Neural progenitor cell (in vitro differentiated cells): ENCODE measurements around the gene ASPHD2. TPM values are rescaled to one million over a fixed set of nuclear protein-coding genes. Genes with fewer than 3 reads are reported as not detected.
A peak's percentile ranks its signal among the peaks of the same experiment; 100 is the strongest.

Experiments
- DNase-seq: peaks from one replicate; pipeline ENCODE4 v3.0.0-alpha.2; 2016; ENCODE audit warnings: low spot score
- H2AFZ ChIP-seq: fragments of 200-600 bp; sonication (generic); replicated peaks from 2 replicates; pipeline ENCODE4 v1.6.1; 2016; ENCODE audit warnings: antibody characterized with exemption
- H3F3A ChIP-seq: fragments of 200-600 bp; sonication (generic); 2 replicates; pipeline ENCODE4 v1.6.1; 2016; ENCODE audit warnings: antibody characterized with exemption, low read depth
- H3K27ac ChIP-seq: fragments of 200-600 bp; sonication (generic); 2 replicates; pipeline ENCODE4 v1.5.1; 2016; ENCODE audit warnings: mild to moderate bottlenecking
- H3K27me3 ChIP-seq: fragments of 200-600 bp; sonication (generic); 2 replicates; pipeline ENCODE4 v1.6.1; 2016; ENCODE audit warnings: mild to moderate bottlenecking, moderate library complexity
- H3K36me3 ChIP-seq: fragments of 200-600 bp; sonication (generic); 2 replicates; pipeline ENCODE4 v1.5.1; 2016
- H3K4me1 ChIP-seq: fragments of 200-600 bp; sonication (generic); 2 replicates; pipeline ENCODE4 v1.6.1; 2016; ENCODE audit warnings: mixed run types
- H3K4me2 ChIP-seq: fragments of 200-600 bp; sonication (generic); 2 replicates; pipeline ENCODE4 v1.6.1; 2016
- H3K4me3 ChIP-seq: fragments of 200-600 bp; sonication (generic); 2 replicates; pipeline ENCODE4 v1.5.1; 2016
- H3K79me2 ChIP-seq: fragments of 200-600 bp; sonication (generic); 2 replicates; pipeline ENCODE4 v1.6.1; 2016; ENCODE audit warnings: low read depth
- H3K9ac ChIP-seq: fragments of 200-600 bp; sonication (generic); 2 replicates; pipeline ENCODE4 v1.6.1; 2016
- H3K9me3 ChIP-seq: fragments of 200-600 bp; sonication (generic); 2 replicates; pipeline ENCODE4 v1.5.1; 2016; ENCODE audit warnings: low read depth
- H4K20me1 ChIP-seq: fragments of 200-600 bp; sonication (generic); 2 replicates; pipeline ENCODE4 v1.6.1; 2016; ENCODE audit warnings: low read depth
- H3K27ac Mint-ChIP-seq: 3 replicates; pipeline ENCODE4 v1.8.0; 2021; ENCODE audit warnings: mixed read lengths
- H3K27me3 Mint-ChIP-seq: 2 replicates; pipeline ENCODE4 v1.8.0; 2022; ENCODE audit warnings: low read depth, mild to moderate bottlenecking, inconsistent platforms, moderate library complexity, mixed read lengths; ENCODE audit not compliant: insufficient read depth
- H3K36me3 Mint-ChIP-seq: 3 replicates; pipeline ENCODE4 v1.8.0; 2021; ENCODE audit warnings: mixed read lengths
- H3K4me1 Mint-ChIP-seq: 3 replicates; pipeline ENCODE4 v1.8.0; 2021; ENCODE audit warnings: mixed read lengths
- H3K4me3 Mint-ChIP-seq: 3 replicates; pipeline ENCODE4 v1.8.0; 2021; ENCODE audit warnings: mild to moderate bottlenecking, moderate library complexity, mixed read lengths
- H3K9me3 Mint-ChIP-seq: 3 replicates; pipeline ENCODE4 v1.8.0; 2020; ENCODE audit warnings: mixed read lengths
- EZH2 ChIP-seq: fragments of 200-600 bp; sonication (generic); IDR thresholded peaks from 2 replicates; pipeline ENCODE4 v1.6.1; 2017; ENCODE audit warnings: antibody characterized with exemption, mild to moderate bottlenecking, moderate library complexity
- EZH2phosphoT487 ChIP-seq: fragments of 200-600 bp; sonication (generic); IDR thresholded peaks from 2 replicates; pipeline ENCODE4 v1.6.1; 2017; ENCODE audit warnings: antibody characterized with exemption
- total RNA-seq: library from RNA; depleted of rRNA; stranded (reverse); fragments of >200 nt; gene quantifications from 2 replicates; pipeline ENCODE4 v1.2.3, GENCODE V29; 2015; ENCODE audit warnings: low replicate concordance
- TF ChIP-seq, protein P1 (sequence below): fragments of 200-600 bp; sonication (generic); IDR thresholded peaks from 2 replicates; pipeline ENCODE4 v1.5.1; 2017; ENCODE audit warnings: antibody characterized with exemption, mild to moderate bottlenecking

ASPHD2 gene
- total RNA-seq, 1 donor from 2014 or later, result 9.3 TPM

DNA sequence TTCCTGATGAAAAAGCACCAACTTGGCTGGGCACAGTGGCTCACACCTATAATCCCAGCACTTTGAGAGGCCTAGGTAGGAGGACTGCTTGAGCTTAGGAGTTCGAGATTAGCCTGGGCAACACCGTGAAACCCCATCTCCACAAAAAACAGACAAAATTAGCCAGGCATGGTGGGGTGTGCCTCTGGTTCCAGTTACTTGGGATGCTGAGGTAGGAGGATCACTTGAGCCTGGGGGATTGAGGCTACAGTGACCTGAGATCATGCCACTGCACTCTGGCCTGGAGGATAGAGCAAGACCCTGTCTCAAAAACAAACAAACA, 51.5 kb downstream of the ASPHD2 start:
- H3K4me3 Mint-ChIP-seq, result peak overlapping the region; percentile 50

DNA sequence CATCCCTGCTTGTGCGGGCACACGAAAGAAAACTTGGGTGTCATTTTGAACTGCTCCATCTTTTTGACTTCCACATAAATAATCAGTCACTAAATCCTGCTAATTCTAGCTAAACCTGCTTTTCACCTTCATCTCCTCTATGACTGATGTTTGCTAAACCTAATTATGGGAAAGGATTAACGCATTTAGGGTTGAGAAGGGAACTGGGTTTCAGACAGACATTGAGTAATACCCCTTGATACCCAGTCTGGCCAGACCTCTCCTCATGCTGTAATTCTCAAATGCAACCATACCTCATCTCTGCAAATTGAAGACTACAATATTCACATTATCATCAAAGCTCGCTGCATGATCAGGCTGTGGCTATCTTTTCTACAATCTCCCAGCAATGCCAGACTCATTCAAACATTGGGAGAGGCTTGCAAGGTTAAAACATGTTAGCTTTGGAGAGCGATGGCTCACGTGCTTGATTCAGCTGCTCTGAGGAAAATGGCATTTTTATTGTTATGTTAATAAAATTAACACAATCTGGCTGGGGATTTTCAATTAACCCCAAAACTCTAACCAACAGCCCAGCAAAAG, 52.1 kb downstream of the ASPHD2 start:
- TF ChIP-seq EZH2 (no peak), EZH2phosphoT487 (no peak)
- TF ChIP-seq, protein P1, sequence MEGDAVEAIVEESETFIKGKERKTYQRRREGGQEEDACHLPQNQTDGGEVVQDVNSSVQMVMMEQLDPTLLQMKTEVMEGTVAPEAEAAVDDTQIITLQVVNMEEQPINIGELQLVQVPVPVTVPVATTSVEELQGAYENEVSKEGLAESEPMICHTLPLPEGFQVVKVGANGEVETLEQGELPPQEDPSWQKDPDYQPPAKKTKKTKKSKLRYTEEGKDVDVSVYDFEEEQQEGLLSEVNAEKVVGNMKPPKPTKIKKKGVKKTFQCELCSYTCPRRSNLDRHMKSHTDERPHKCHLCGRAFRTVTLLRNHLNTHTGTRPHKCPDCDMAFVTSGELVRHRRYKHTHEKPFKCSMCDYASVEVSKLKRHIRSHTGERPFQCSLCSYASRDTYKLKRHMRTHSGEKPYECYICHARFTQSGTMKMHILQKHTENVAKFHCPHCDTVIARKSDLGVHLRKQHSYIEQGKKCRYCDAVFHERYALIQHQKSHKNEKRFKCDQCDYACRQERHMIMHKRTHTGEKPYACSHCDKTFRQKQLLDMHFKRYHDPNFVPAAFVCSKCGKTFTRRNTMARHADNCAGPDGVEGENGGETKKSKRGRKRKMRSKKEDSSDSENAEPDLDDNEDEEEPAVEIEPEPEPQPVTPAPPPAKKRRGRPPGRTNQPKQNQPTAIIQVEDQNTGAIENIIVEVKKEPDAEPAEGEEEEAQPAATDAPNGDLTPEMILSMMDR, result no peak
- peaks cover 76% of the 10 kb centered on the region for H3K79me2 ChIP-seq
- no peak overlapping the region for H3K4me3 Mint-ChIP-seq
- no peaks in the 10 kb centered on the region for H3K9me3 ChIP-seq
- H2AFZ ChIP-seq, result no peak overlapping the region
- peaks cover 63% of the 10 kb centered on the region for H3K4me1 Mint-ChIP-seq
- no peak overlapping the region for H3K4me3 ChIP-seq
- peaks cover 9% of the 10 kb centered on the region for H3K36me3 Mint-ChIP-seq
- H3K4me1 ChIP-seq, result peaks cover 25% of the 10 kb centered on the region
- no peaks in the 10 kb centered on the region for H3K27me3 ChIP-seq
- no peak overlapping the region for H3K27ac ChIP-seq
- H3K4me2 ChIP-seq, result peak overlapping the region; percentile 32
- no peak overlapping the region for H3K27ac Mint-ChIP-seq
- H3K9me3 Mint-ChIP-seq, result no peaks in the 10 kb centered on the region
- peaks cover 4% of the 10 kb centered on the region for H4K20me1 ChIP-seq
- H3K27me3 Mint-ChIP-seq, result peaks cover 3% of the 10 kb centered on the region
- H3K36me3 ChIP-seq, result no peaks in the 10 kb centered on the region
- H3F3A ChIP-seq, result peaks cover 23% of the 10 kb centered on the region
- H3K9ac ChIP-seq, result peak overlapping the region; percentile 14
- no peak for DNase-seq

More for the DNA sequence above, 51.5 kb downstream of the ASPHD2 start:
- no peaks in the 10 kb centered on the region for H3K27me3 ChIP-seq
- no peak overlapping the region for H3K27ac Mint-ChIP-seq
- peak overlapping the region; percentile 62 for H3K4me2 ChIP-seq
- DNase-seq, result no peak
- peaks cover 70% of the 10 kb centered on the region for H3K79me2 ChIP-seq
- no peak overlapping the region for H3K9ac ChIP-seq
- H3F3A ChIP-seq, result peaks cover 23% of the 10 kb centered on the region
- peaks cover 25% of the 10 kb centered on the region for H3K4me1 ChIP-seq
- H3K4me3 ChIP-seq, result peak overlapping the region; percentile 23
- peaks cover 9% of the 10 kb centered on the region for H3K36me3 Mint-ChIP-seq
- peaks cover 3% of the 10 kb centered on the region for H3K27me3 Mint-ChIP-seq
- H3K9me3 Mint-ChIP-seq, result no peaks in the 10 kb centered on the region
- no peaks in the 10 kb centered on the region for H3K36me3 ChIP-seq
- H3K27ac ChIP-seq, result no peak overlapping the region
- TF ChIP-seq, protein P1, result no peak
- TF ChIP-seq EZH2phosphoT487, result no peak
- TF ChIP-seq EZH2, result no peak
- H4K20me1 ChIP-seq, result peaks cover 4% of the 10 kb centered on the region
- no peak overlapping the region for H2AFZ ChIP-seq
- H3K4me1 Mint-ChIP-seq, result peaks cover 63% of the 10 kb centered on the region
- no peaks in the 10 kb centered on the region for H3K9me3 ChIP-seq

DNA sequence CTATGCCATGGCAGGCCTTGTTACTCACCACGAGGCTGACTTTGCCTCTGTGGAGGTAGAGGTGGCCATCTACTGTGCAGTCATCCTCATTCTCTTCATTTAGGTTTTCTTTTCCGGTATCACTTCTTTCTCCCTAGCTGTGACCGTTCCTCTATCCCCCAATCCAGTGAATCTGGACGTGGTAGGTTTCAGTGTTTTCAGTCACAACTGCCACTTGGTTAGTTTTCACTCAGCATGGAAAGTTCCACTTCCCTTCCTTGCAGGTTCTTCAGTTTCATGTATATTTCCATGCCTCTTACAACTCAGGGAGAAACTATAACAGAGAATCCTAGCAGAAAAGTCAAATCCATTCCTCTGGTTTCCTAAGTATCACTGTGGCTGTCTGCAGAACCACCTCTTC, 52.6 kb downstream of the ASPHD2 start:
- no peaks in the 10 kb centered on the region for H3K9me3 ChIP-seq
- H3K27ac ChIP-seq, result no peak overlapping the region
- H3K4me1 Mint-ChIP-seq, result peaks cover 60% of the 10 kb centered on the region
- no peaks in the 10 kb centered on the region for H3K9me3 Mint-ChIP-seq
- H3K27me3 Mint-ChIP-seq, result peaks cover 3% of the 10 kb centered on the region
- no peak overlapping the region for H2AFZ ChIP-seq
- H3K27ac Mint-ChIP-seq, result no peak overlapping the region
- peaks cover 25% of the 10 kb centered on the region for H3K4me1 ChIP-seq
- peaks cover 9% of the 10 kb centered on the region for H3K36me3 Mint-ChIP-seq
- no peak overlapping the region for H3K4me3 ChIP-seq
- peaks cover 4% of the 10 kb centered on the region for H4K20me1 ChIP-seq
- peaks cover 76% of the 10 kb centered on the region for H3K79me2 ChIP-seq
- no peaks in the 10 kb centered on the region for H3K36me3 ChIP-seq
- TF ChIP-seq, protein P1, result no peak
- TF ChIP-seq EZH2phosphoT487 (no peak), EZH2 (no peak)
- H3K27me3 ChIP-seq, result no peaks in the 10 kb centered on the region
- H3F3A ChIP-seq, result peaks cover 23% of the 10 kb centered on the region
- peak overlapping the region; percentile 98 for H3K4me3 Mint-ChIP-seq
- DNase-seq, result no peak
- H3K9ac ChIP-seq, result no peak overlapping the region
- H3K4me2 ChIP-seq, result peak overlapping the region; percentile 95
